Endothelial cell of umbilical vein (primary cell): ENCODE data around the gene SP100. TPM values are rescaled to one million over a fixed set of nuclear protein-coding genes. Genes with fewer than 3 reads are reported as not detected.

Experiments used
- BruUV-seq: library from RNA; stranded (reverse); fragments of 400-500 nt; replicated peaks from 2 replicates; lab custom pipeline; 2021; lab: Mats Ljungman, UMichigan
- CTCF ChIA-PET: fragments of 300-600, 350-600 bp; sonication (Branson Sonifier 250); formaldehyde crosslinking; loops from one replicate; lab custom pipeline; 2021; ENCODE audit warnings: antibody characterized with exemption, inconsistent platforms; lab: Charles Lee
- POLR2A ChIA-PET: fragments of 300-600, 350-600 bp; sonication (Branson Sonifier 250); formaldehyde crosslinking; loops from one replicate; lab custom pipeline; 2021; ENCODE audit warnings: antibody characterized with exemption, inconsistent platforms; lab: Charles Lee
- DNase-seq: peaks from one replicate; pipeline ENCODE4 v3.0.0-alpha.2; 2011; ENCODE audit warnings: low read depth, low spot score
- FAIRE-seq: peaks from 2 replicates; lab custom pipeline; 2011; peaks lifted over from hg19 to GRCh38; lab: Jason Lieb, UNC
- H2AFZ ChIP-seq: 2 replicates; pipeline ENCODE4 v1.6.0; 2012; ENCODE audit warnings: low read depth, low read length, control low read depth, inconsistent platforms
- H3K27ac ChIP-seq: 2 replicates; pipeline ENCODE4 v1.5.1; 2011; ENCODE audit warnings: low read depth, mild to moderate bottlenecking, control low read depth, low read length, moderate library complexity; ENCODE audit not compliant: insufficient read depth
- H3K27me3 ChIP-seq, 2 experiments: 2 replicates each; pipeline versions ENCODE4 v1.6.0 to v1.6.1; 2011; ENCODE audit warnings: low read length in 2 of 2, mixed read lengths in 1 of 2; ENCODE audit not compliant: control insufficient read depth in 2 of 2, insufficient read depth in 2 of 2
- H3K36me3 ChIP-seq, 2 experiments: 2 replicates in 1 of 2; 3 replicates in 1 of 2; pipeline ENCODE4 v1.5.1; 2011; ENCODE audit warnings: low read length in 2 of 2, mild to moderate bottlenecking in 1 of 2, moderate library complexity in 1 of 2; ENCODE audit not compliant: control insufficient read depth in 2 of 2, insufficient read depth in 2 of 2; ENCODE audit errors: extremely low read depth in 1 of 2
- H3K4me1 ChIP-seq: 3 replicates; pipeline ENCODE4 v1.5.1; 2011; ENCODE audit warnings: mild to moderate bottlenecking, low read length; ENCODE audit not compliant: control insufficient read depth, insufficient read depth; ENCODE audit errors: extremely low read depth
- H3K4me2 ChIP-seq: 2 replicates; pipeline ENCODE4 v1.6.1; 2011; ENCODE audit warnings: low read length, control low read depth, mixed read lengths; ENCODE audit not compliant: insufficient read depth
- H3K4me3 ChIP-seq, 3 experiments: fragments of 200-600 bp in 1 of 3; sonication (generic), shearing (Covaris generic) in 1 of 3; replicated peaks in 1 of 3; 2 replicates each; pipeline ENCODE4 v1.5.1; 2011 to 2016; ENCODE audit warnings: control low read depth in 3 of 3, low read length in 3 of 3, mild to moderate bottlenecking in 2 of 3, inconsistent platforms in 1 of 3, low read depth in 1 of 3, moderate library complexity in 1 of 3; ENCODE audit not compliant: insufficient read depth in 1 of 3
- H3K79me2 ChIP-seq: 2 replicates; pipeline ENCODE4 v1.6.0; 2012; ENCODE audit warnings: low read length, inconsistent platforms; ENCODE audit not compliant: control insufficient read depth, insufficient read depth
- H3K9ac ChIP-seq: replicated peaks from 2 replicates; pipeline ENCODE3; 2011; ENCODE audit warnings: low read length, control low read depth; ENCODE audit not compliant: insufficient read depth; ENCODE audit errors: extremely low read depth
- H3K9me1 ChIP-seq: replicated peaks from 3 replicates; pipeline ENCODE4 v1.6.0; 2011; ENCODE audit warnings: mild to moderate bottlenecking, low read length; ENCODE audit not compliant: control insufficient read depth, insufficient read depth; ENCODE audit errors: extremely low read depth
- H3K9me3 ChIP-seq: replicated peaks from 2 replicates; pipeline ENCODE4 v1.5.1; 2012; ENCODE audit warnings: low read length, inconsistent platforms; ENCODE audit not compliant: control insufficient read depth, insufficient read depth
- H4K20me1 ChIP-seq: replicated peaks from 2 replicates; pipeline ENCODE3; 2011; ENCODE audit warnings: mild to moderate bottlenecking, low read length; ENCODE audit not compliant: control insufficient read depth, insufficient read depth; ENCODE audit errors: extremely low read depth
- EZH2 ChIP-seq: IDR thresholded peaks from 2 replicates; pipeline ENCODE4 v1.6.1; 2012; ENCODE audit warnings: borderline replicate concordance, low read depth, mild to moderate bottlenecking, moderate library complexity, low read length, inconsistent platforms; ENCODE audit not compliant: severe bottlenecking
- FOS ChIP-seq: IDR thresholded peaks from 2 replicates; pipeline ENCODE4 v1.6.1; 2011; ENCODE audit warnings: mild to moderate bottlenecking, low read length, moderate library complexity, borderline replicate concordance; ENCODE audit not compliant: insufficient read depth
- GATA2 ChIP-seq: IDR thresholded peaks from 2 replicates; pipeline ENCODE4 v1.7.0; 2011; ENCODE audit warnings: low read depth, mild to moderate bottlenecking, moderate library complexity, mixed read lengths, low read length; ENCODE audit not compliant: insufficient read length, insufficient read depth
- JUN ChIP-seq: IDR thresholded peaks from 2 replicates; pipeline ENCODE4 v1.6.1; 2011; ENCODE audit warnings: borderline replicate concordance, low read depth; ENCODE audit not compliant: insufficient read length, insufficient read depth
- MAX ChIP-seq: IDR thresholded peaks from 2 replicates; pipeline ENCODE4 v1.6.1; 2011; ENCODE audit not compliant: insufficient read depth, insufficient read length
- MYC ChIP-seq: IDR thresholded peaks from one replicate; pipeline ENCODE4 v1.6.1; 2011; ENCODE audit warnings: mild to moderate bottlenecking, low read depth, low read length
- POLR2A ChIP-seq: IDR thresholded peaks from 2 replicates; pipeline ENCODE4 v1.6.1; 2012; ENCODE audit warnings: low read depth, mild to moderate bottlenecking, control low read depth, low read length
- POLR2AphosphoS5 ChIP-seq: IDR thresholded peaks from 2 replicates; pipeline ENCODE4 v1.6.1; 2012; ENCODE audit warnings: low read depth, mild to moderate bottlenecking, control low read depth, low read length, moderate library complexity; ENCODE audit not compliant: insufficient read depth
- dilution Hi-C: fragments of 300-500 bp; cut with MboI; formaldehyde crosslinking; loops from one replicate; pipeline ENCODE4 v1.15.0; 2019; ENCODE audit warnings: low sequenced_read_pairs; ENCODE audit not compliant: extremely low pct_ligation_motif_present
- intact Hi-C: fragments of 100-400 bp; cut with micrococcal nuclease; formaldehyde crosslinking; loops from one replicate; pipeline ENCODE4 v1.10.0; 2022
- polyA plus RNA-seq, 4 experiments: library from polyadenylated mRNA; depleted of rRNA in 3 of 4; stranded (reverse) in 3 of 4; unstranded in 1 of 4; fragments of >200 nt; gene quantifications; 2 replicates each; pipeline versions ENCODE4 v1.2.1 to v1.2.3, GENCODE V29; 2011 to 2012; ENCODE audit warnings: missing spikeins in 1 of 4
- total RNA-seq: library from RNA; stranded (reverse); gene quantifications from 2 replicates; pipeline ENCODE4 v1.2.3, GENCODE V29; 2021
- TF ChIP-seq, protein P1 (sequence below), 2 donors: IDR thresholded peaks; 1 replicate in 1 of 2; 2 replicates in 1 of 2; pipeline ENCODE4 v1.5.1; 2011; ENCODE audit warnings: low read length in 2 of 2, mild to moderate bottlenecking in 2 of 2, moderate library complexity in 2 of 2, control low read depth in 1 of 2, inconsistent platforms in 1 of 2, low read depth in 1 of 2; ENCODE audit not compliant: insufficient read depth in 1 of 2; ENCODE audit errors: extremely low read depth in 1 of 2

Gene SP100
- total and polyA plus RNA-seq, 2 donors (not counting 3 experiments of a cell fraction or from before 2014, with no cell fraction given), result 33.7 to 108 TPM

- dilution Hi-C loops (no loop called here), intact Hi-C loops (loop anchor here (5.0 kb wide), 1 partner anchor 347 kb away; the partner anchor contains the start of gene SLC16A14)
- Histone ChIP-seq H3K4me1 (peaks cover 49% of the 10 kb centered on the region), H3K9me1 (no peaks in the 10 kb centered on the region), H3K27ac (no peak overlapping the region), H3K36me3 (no peaks in the 10 kb centered on the region), H3K4me2 (no peak overlapping the region), H3K9ac (no peak overlapping the region), H3K79me2 (peaks cover 32% of the 10 kb centered on the region), H3K9me3 (no peaks in the 10 kb centered on the region), H2AFZ (no peak overlapping the region), H4K20me1 (no peaks in the 10 kb centered on the region), H3K4me3 (no peak overlapping the region), H3K27me3 (no peaks in the 10 kb centered on the region)
- DNase-seq (no peak), FAIRE-seq (no peak)
- no peak for TF ChIP-seq MAX
- TF ChIP-seq POLR2A, result no peak
- CTCF ChIA-PET, result no interaction called here
- POLR2A ChIA-PET, result no interaction called here
- BruUV-seq, result no TSS peak
Measured at GRCh38 chr2:230414302-230414701, 1.7 kb upstream of the SP100 start.

- H3K79me2 ChIP-seq, result peaks cover 62% of the 10 kb centered on the region
- peak overlapping the region; percentile 65 for H3K27ac ChIP-seq
- H3K9me1 ChIP-seq, result no peaks in the 10 kb centered on the region
- H3K4me3 ChIP-seq, result peak overlapping the region; percentile 25 to 95 (median 79)
- CTCF ChIA-PET, result interaction anchor here (1.1 to 1.7 kb wide), 3 partner anchors 10 to 45 kb away, joined by 3 to 4 read pairs (median 3); no protein-coding TSS in a partner anchor
- no peak for TF ChIP-seq JUN
- no peak for TF ChIP-seq POLR2AphosphoS5
- TF ChIP-seq MAX, result no peak
- TF ChIP-seq FOS, result no peak
- TF ChIP-seq, protein P1, sequence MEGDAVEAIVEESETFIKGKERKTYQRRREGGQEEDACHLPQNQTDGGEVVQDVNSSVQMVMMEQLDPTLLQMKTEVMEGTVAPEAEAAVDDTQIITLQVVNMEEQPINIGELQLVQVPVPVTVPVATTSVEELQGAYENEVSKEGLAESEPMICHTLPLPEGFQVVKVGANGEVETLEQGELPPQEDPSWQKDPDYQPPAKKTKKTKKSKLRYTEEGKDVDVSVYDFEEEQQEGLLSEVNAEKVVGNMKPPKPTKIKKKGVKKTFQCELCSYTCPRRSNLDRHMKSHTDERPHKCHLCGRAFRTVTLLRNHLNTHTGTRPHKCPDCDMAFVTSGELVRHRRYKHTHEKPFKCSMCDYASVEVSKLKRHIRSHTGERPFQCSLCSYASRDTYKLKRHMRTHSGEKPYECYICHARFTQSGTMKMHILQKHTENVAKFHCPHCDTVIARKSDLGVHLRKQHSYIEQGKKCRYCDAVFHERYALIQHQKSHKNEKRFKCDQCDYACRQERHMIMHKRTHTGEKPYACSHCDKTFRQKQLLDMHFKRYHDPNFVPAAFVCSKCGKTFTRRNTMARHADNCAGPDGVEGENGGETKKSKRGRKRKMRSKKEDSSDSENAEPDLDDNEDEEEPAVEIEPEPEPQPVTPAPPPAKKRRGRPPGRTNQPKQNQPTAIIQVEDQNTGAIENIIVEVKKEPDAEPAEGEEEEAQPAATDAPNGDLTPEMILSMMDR (IDR thresholded peaks at IDR 0.05; ENCODE audit: extremely low read depth in 1 of 2, insufficient read depth in 1 of 2, low read depth in 1 of 2, low read length in 2 of 2), result no peak
- TF ChIP-seq GATA2, result no peak
- no peak for TF ChIP-seq POLR2A
- TF ChIP-seq MYC, result no peak
- TF ChIP-seq EZH2, result no peak
- no peak for DNase-seq
- POLR2A ChIA-PET, result no interaction called here
- peak overlapping the region; percentile 83 for H3K9ac ChIP-seq
- no peak overlapping the region for H2AFZ ChIP-seq
- intact Hi-C loops, result no loop called here
- dilution Hi-C loops, result no loop called here
- H3K4me1 ChIP-seq, result peaks cover 41% of the 10 kb centered on the region
- H3K4me2 ChIP-seq, result peak overlapping the region; percentile 93
- H4K20me1 ChIP-seq, result peaks cover 3% of the 10 kb centered on the region
- no TSS peak for BruUV-seq
- FAIRE-seq, result peak; percentile 42
- H3K27me3 ChIP-seq, result no peaks in the 10 kb centered on the region
- no peaks in the 10 kb centered on the region for H3K36me3 ChIP-seq
- H3K9me3 ChIP-seq, result no peaks in the 10 kb centered on the region
Measured at GRCh38 chr2:230417436-230417835, 1.4 kb downstream of the SP100 start.
